IMR-90 (cell line): ENCODE data around the gene CDH15. TPM values are rescaled to one million over a fixed set of nuclear protein-coding genes. Genes with fewer than 3 reads are reported as not detected.

ENCODE experiments used
- FOS ChIP-seq: fragments of 150-350 bp; IDR thresholded peaks from 2 replicates; pipeline ENCODE4 v1.6.1; 2016; ENCODE audit warnings: low read depth, low read length
- polyA plus RNA-seq, 3 experiments: library from polyadenylated mRNA; depleted of rRNA; stranded (reverse); fragments of >200 nt; gene quantifications; 2 replicates each; pipeline ENCODE4 v1.2.3, GENCODE V29; 2012; ENCODE audit warnings: low replicate concordance in 1 of 3
- total RNA-seq: library from RNA; depleted of rRNA; stranded (reverse); fragments of >200 nt; gene quantifications from 2 replicates; pipeline ENCODE4 v1.2.3, GENCODE V29; 2012
- TF ChIP-seq, protein P1 (sequence below): conservative IDR thresholded peaks from 2 replicates; pipeline ENCODE4 v1.5.1; 2012; ENCODE audit warnings: mild to moderate bottlenecking, low read depth, low read length, improper control_type of control experiment

Gene CDH15
- total and polyA plus RNA-seq, 2 of the 4 experiments (the other 2 are of a cell fraction): 0.18 to 0.62 TPM

DNA sequence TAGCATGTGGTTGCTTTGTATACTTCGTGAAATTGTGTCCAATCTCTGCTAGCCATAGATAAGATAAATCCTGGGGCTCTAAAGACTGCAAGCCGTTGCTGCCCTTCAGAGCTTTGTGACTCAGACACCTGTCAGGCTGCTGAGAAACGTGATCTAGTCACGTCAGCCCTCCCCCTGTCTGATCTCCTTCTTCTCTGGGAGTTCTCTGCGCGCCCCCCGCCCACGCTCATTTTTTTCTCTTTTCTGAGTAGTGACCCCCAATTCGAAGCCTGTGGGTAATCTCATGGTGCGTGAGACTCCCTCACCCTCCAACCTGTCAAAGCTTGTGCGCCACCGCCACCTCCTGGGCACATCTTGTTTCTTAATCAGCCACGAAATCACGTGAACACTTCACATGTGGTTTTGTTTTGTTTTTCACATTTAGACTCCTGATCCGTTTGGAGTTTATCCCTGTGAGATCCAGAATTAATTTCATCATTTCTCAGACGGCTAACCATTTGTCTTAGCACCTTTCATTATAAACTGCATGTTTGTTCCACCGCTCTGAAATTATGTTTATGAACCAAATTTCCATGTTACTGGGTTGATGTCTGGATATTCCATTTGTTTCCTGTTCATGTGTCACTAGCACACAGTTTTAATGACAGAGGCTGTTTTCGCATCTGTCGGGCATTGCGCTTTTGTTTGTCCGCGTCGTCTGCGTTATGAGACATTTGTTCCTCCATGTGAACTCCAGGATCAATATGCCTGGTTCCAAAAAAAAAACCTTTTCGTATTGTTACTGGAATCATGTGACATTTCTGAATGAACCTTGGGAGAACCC lies 45.0 kb downstream of the CDH15 start (continued):
- TF ChIP-seq, protein P1, sequence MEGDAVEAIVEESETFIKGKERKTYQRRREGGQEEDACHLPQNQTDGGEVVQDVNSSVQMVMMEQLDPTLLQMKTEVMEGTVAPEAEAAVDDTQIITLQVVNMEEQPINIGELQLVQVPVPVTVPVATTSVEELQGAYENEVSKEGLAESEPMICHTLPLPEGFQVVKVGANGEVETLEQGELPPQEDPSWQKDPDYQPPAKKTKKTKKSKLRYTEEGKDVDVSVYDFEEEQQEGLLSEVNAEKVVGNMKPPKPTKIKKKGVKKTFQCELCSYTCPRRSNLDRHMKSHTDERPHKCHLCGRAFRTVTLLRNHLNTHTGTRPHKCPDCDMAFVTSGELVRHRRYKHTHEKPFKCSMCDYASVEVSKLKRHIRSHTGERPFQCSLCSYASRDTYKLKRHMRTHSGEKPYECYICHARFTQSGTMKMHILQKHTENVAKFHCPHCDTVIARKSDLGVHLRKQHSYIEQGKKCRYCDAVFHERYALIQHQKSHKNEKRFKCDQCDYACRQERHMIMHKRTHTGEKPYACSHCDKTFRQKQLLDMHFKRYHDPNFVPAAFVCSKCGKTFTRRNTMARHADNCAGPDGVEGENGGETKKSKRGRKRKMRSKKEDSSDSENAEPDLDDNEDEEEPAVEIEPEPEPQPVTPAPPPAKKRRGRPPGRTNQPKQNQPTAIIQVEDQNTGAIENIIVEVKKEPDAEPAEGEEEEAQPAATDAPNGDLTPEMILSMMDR: peak; percentile 78
- TF ChIP-seq FOS: peak; percentile 65; the same call in 1 of the 2 replicates
